Dendritic cell treated with granulocyte-macrophage colony-stimulating factor and Interleukin-4, amounts not matched to agents 40 ng/mL and 50 ng/mL, for 4 days (primary cell): ENCODE measurements around the gene FGD3.

Experiments used
- H3K27ac Mint-ChIP-seq: one replicate; pipeline ENCODE4 v1.8.0; 2022; ENCODE audit warnings: mild to moderate bottlenecking, mixed read lengths
- H3K27me3 Mint-ChIP-seq: one replicate; pipeline ENCODE4 v1.8.0; 2022; ENCODE audit warnings: mild to moderate bottlenecking, mixed read lengths
- H3K36me3 Mint-ChIP-seq: one replicate; pipeline ENCODE4 v1.8.0; 2022; ENCODE audit warnings: low read depth, mixed read lengths
- H3K4me1 Mint-ChIP-seq: one replicate; pipeline ENCODE4 v1.8.0; 2022; ENCODE audit warnings: low read depth, mixed read lengths
- H3K4me3 Mint-ChIP-seq: one replicate; pipeline ENCODE4 v1.8.0; 2022; ENCODE audit warnings: mild to moderate bottlenecking, moderate library complexity, mixed read lengths
- H3K9me3 Mint-ChIP-seq: one replicate; pipeline ENCODE4 v1.8.0; 2022; ENCODE audit warnings: mixed read lengths
- intact Hi-C: fragments of 100-400 bp; cut with micrococcal nuclease; formaldehyde crosslinking; loops from one replicate; pipeline ENCODE4 v1.15.0; 2022

FGD3 gene

GRCh38 chr9:93071464-93071863 is 124.1 kb downstream of the FGD3 start:
- no peaks in the 10 kb centered on the region for H3K27me3 Mint-ChIP-seq
- no peaks in the 10 kb centered on the region for H3K36me3 Mint-ChIP-seq
- intact Hi-C loops: no loop called here
- no peak overlapping the region for H3K27ac Mint-ChIP-seq
- H3K4me3 Mint-ChIP-seq: no peak overlapping the region
- H3K4me1 Mint-ChIP-seq: no peaks in the 10 kb centered on the region
- H3K9me3 Mint-ChIP-seq: no peaks in the 10 kb centered on the region

GRCh38 chr9:93072383-93072795 is 125.1 kb downstream of the FGD3 start:
- no peak overlapping the region for H3K27ac Mint-ChIP-seq
- H3K27me3 Mint-ChIP-seq: no peaks in the 10 kb centered on the region
- H3K4me3 Mint-ChIP-seq: no peak overlapping the region
- H3K9me3 Mint-ChIP-seq: no peaks in the 10 kb centered on the region
- H3K4me1 Mint-ChIP-seq: no peaks in the 10 kb centered on the region
- no peaks in the 10 kb centered on the region for H3K36me3 Mint-ChIP-seq
- intact Hi-C loops: no loop called here

GRCh38 chr9:93076101-93076791 is 128.9 kb downstream of the FGD3 start:
- Mint-ChIP-seq H3K36me3 (no peaks in the 10 kb centered on the region), H3K27me3 (no peaks in the 10 kb centered on the region), H3K27ac (no peak overlapping the region), H3K4me1 (no peaks in the 10 kb centered on the region), H3K4me3 (no peak overlapping the region), H3K9me3 (no peaks in the 10 kb centered on the region)
- intact Hi-C loops: no loop called here

GRCh38 chr9:93076792-93077128 is 129.4 kb downstream of the FGD3 start:
- no peak overlapping the region for H3K27ac Mint-ChIP-seq

GRCh38 chr9:93077367-93077766 is 130.0 kb downstream of the FGD3 start:
- intact Hi-C loops: no loop called here
- no peaks in the 10 kb centered on the region for H3K4me1 Mint-ChIP-seq
- H3K36me3 Mint-ChIP-seq: no peaks in the 10 kb centered on the region
- no peak overlapping the region for H3K4me3 Mint-ChIP-seq
- no peak overlapping the region for H3K27ac Mint-ChIP-seq
- H3K9me3 Mint-ChIP-seq: no peaks in the 10 kb centered on the region
- no peaks in the 10 kb centered on the region for H3K27me3 Mint-ChIP-seq

More at GRCh38 chr9:93076792-93077128, 129.4 kb downstream of the FGD3 start:
- no peak overlapping the region for H3K4me3 Mint-ChIP-seq
- H3K36me3 Mint-ChIP-seq: no peaks in the 10 kb centered on the region
- H3K9me3 Mint-ChIP-seq: no peaks in the 10 kb centered on the region
- intact Hi-C loops: no loop called here
- H3K27me3 Mint-ChIP-seq: no peaks in the 10 kb centered on the region
- H3K4me1 Mint-ChIP-seq: no peaks in the 10 kb centered on the region

GRCh38 chr9:93077811-93078210 is 130.5 kb downstream of the FGD3 start:
- Mint-ChIP-seq H3K27ac (no peak overlapping the region), H3K4me1 (peaks cover 3% of the 10 kb centered on the region), H3K36me3 (no peaks in the 10 kb centered on the region), H3K27me3 (no peaks in the 10 kb centered on the region), H3K4me3 (no peak overlapping the region), H3K9me3 (no peaks in the 10 kb centered on the region)
- intact Hi-C loops: no loop called here

GRCh38 chr9:93079371-93079770 is 132.0 kb downstream of the FGD3 start:
- H3K27me3 Mint-ChIP-seq: no peaks in the 10 kb centered on the region
- peaks cover 17% of the 10 kb centered on the region for H3K4me1 Mint-ChIP-seq
- H3K9me3 Mint-ChIP-seq: no peaks in the 10 kb centered on the region
- no peak overlapping the region for H3K27ac Mint-ChIP-seq
- no peaks in the 10 kb centered on the region for H3K36me3 Mint-ChIP-seq
- intact Hi-C loops: no loop called here
- H3K4me3 Mint-ChIP-seq: no peak overlapping the region

GRCh38 chr9:93080406-93080805 is 133.1 kb downstream of the FGD3 start:
- Mint-ChIP-seq H3K4me3 (no peak overlapping the region), H3K27me3 (no peaks in the 10 kb centered on the region), H3K36me3 (no peaks in the 10 kb centered on the region), H3K9me3 (peaks cover under 1% of the 10 kb centered on the region), H3K4me1 (peaks cover 17% of the 10 kb centered on the region), H3K27ac (no peak overlapping the region)
- intact Hi-C loops: no loop called here

- H3K27me3 Mint-ChIP-seq: no peaks in the 10 kb centered on the region
- no peak overlapping the region for H3K27ac Mint-ChIP-seq
- peaks cover 17% of the 10 kb centered on the region for H3K4me1 Mint-ChIP-seq
- no peak overlapping the region for H3K4me3 Mint-ChIP-seq
- peaks cover 7% of the 10 kb centered on the region for H3K9me3 Mint-ChIP-seq
- no peaks in the 10 kb centered on the region for H3K36me3 Mint-ChIP-seq
- intact Hi-C loops: no loop called here
Observed at GRCh38 chr9:93081081-93081529, 133.8 kb downstream of the FGD3 start.

GRCh38 chr9:93081931-93082330 is 134.6 kb downstream of the FGD3 start:
- no peaks in the 10 kb centered on the region for H3K27me3 Mint-ChIP-seq
- intact Hi-C loops: no loop called here
- no peak overlapping the region for H3K4me3 Mint-ChIP-seq
- H3K4me1 Mint-ChIP-seq: peaks cover 23% of the 10 kb centered on the region
- no peak overlapping the region for H3K27ac Mint-ChIP-seq
- H3K36me3 Mint-ChIP-seq: no peaks in the 10 kb centered on the region
- H3K9me3 Mint-ChIP-seq: peaks cover 7% of the 10 kb centered on the region

- intact Hi-C loops: no loop called here
- Mint-ChIP-seq H3K4me1 (peaks cover 23% of the 10 kb centered on the region), H3K4me3 (no peak overlapping the region), H3K9me3 (peaks cover 7% of the 10 kb centered on the region), H3K27me3 (no peaks in the 10 kb centered on the region), H3K27ac (peak overlapping the region; percentile 8), H3K36me3 (no peaks in the 10 kb centered on the region)
Observed at GRCh38 chr9:93082841-93083411, 135.6 kb downstream of the FGD3 start.

- no peak overlapping the region for H3K4me3 Mint-ChIP-seq
- no peaks in the 10 kb centered on the region for H3K36me3 Mint-ChIP-seq
- H3K27ac Mint-ChIP-seq: peak overlapping the region; percentile 8
- no peaks in the 10 kb centered on the region for H3K27me3 Mint-ChIP-seq
- peaks cover 23% of the 10 kb centered on the region for H3K4me1 Mint-ChIP-seq
- peaks cover 7% of the 10 kb centered on the region for H3K9me3 Mint-ChIP-seq
- intact Hi-C loops: no loop called here
Observed at GRCh38 chr9:93083592-93084470, 136.5 kb downstream of the FGD3 start.

- Mint-ChIP-seq H3K4me1 (peaks cover 23% of the 10 kb centered on the region), H3K4me3 (no peak overlapping the region), H3K27ac (no peak overlapping the region), H3K27me3 (no peaks in the 10 kb centered on the region), H3K36me3 (no peaks in the 10 kb centered on the region), H3K9me3 (peaks cover 7% of the 10 kb centered on the region)
- intact Hi-C loops: no loop called here
Observed at GRCh38 chr9:93084471-93084881, 137.2 kb downstream of the FGD3 start.

GRCh38 chr9:93085676-93086075 is 138.4 kb downstream of the FGD3 start:
- no peaks in the 10 kb centered on the region for H3K36me3 Mint-ChIP-seq
- intact Hi-C loops: no loop called here

More at GRCh38 chr9:93085676-93086075, 138.4 kb downstream of the FGD3 start:
- Mint-ChIP-seq H3K4me3 (no peak overlapping the region), H3K27me3 (no peaks in the 10 kb centered on the region), H3K9me3 (peaks cover 7% of the 10 kb centered on the region), H3K4me1 (peaks cover 23% of the 10 kb centered on the region), H3K27ac (no peak overlapping the region)
